ENCODE data around the gene SPR. TPM values are rescaled to one million over a fixed set of nuclear protein-coding genes. Genes with fewer than 3 reads are reported as not detected.

SPR gene
- total RNA-seq, 1 donor from 2014 or later = 42.0 TPM

DNA sequence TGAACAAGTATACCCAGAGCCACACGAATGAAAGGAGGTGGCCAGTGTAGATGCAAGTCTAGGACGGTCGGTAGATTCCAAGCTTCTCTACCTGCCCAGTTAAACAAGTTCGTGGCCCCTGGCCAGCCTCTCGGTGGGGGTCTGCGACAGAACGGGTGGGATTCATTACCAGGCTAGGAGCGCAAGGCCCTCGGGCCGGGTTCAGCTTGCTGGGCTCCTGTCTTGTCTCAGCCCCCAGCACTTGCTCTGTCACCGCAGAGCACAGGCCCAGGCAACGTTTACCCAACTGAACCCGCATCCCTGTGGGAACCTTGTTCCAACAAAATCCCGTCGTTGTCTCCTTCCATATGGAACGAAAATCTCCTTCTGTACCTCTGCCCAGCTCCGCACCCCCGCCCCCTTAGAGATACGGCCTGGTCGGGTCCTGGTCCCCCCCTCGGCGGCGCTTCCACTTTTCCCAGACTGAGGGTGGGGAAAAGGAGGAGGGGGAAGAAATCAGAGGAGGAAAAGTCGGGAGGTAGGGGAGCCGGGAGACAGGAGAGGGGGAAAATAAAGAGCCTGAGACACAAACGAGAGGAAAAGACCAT lies 28.2 kb downstream of the SPR start:
- DNase-seq (ENCODE audit: low read depth, low spot score) = no peak

DNA sequence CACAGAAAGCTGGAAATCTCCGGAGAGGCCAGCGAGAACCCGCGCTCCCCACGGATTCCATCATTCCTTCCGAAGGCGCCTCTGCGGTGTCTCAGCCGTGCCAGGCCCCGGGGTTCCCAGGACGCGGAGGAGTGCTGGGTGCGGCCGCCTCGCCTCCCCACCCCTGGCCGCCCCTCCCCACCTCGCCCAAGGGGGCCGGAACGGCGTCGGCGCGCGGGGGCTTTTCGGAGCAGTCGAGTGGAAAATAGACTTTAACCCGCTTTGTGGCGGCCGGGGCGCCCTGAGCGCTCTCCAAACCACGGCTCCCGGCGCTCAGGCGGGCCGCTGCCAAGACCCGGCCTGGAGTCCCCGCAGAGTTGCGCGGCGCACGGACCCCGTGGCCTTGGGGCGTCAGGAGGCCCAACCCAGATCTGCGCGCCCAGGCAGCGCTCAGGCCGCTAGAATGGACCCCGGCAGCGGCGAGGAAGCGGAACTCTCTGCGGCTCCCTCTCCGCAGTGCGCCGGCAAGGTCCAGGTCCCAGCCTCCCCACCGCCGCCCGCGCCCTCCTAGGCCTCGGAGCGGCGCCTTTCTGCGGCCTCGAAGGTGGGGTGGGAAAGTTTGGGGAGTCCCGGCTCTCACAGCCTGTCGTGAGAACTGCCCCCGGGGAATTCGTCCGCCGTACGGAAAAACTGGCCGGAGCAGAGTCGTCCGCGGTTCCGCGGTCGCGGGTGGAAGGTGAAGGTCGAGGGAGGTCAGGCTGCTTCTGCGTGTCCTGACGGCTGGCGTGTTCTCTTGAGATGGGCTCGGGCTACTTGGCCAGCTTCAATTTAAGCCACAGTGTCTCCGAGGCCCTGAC lies 28.9 kb downstream of the SPR start:
- DNase-seq (ENCODE audit: low read depth, low spot score) = no peak

DNA sequence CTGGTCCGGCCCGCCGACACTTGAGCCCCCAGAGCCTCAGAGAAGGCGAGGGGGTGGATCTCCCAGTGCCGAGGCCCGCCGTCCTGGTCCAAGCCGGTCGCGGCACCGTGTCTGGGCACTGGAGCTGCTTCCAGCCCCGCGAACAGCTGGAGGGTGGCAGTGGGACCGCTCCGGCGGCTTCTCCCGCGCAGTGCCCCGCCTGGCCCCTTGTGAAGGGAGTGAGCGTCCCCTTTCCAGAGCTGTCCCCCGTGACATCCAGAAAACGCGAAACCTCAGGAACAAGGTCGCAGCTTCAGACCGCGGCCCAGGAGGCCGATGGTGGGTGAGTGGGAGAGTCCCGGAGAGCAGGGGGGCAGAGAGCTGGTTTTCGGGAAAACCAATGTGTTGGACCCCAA lies 29.5 kb downstream of the SPR start:
- no peak for DNase-seq (ENCODE audit: low read depth, low spot score)

- DNase-seq (ENCODE audit: low read depth, low spot score) = no peak
Observed at GRCh38 chr2:72917138-72917876, 30.1 kb downstream of the SPR start, which contains the start of gene EMX1. Gene EMX1, plus strand, starts transcription at chr2:72917519. Its CDS starts 334 bp downstream, at chr2:72917853.

DNA sequence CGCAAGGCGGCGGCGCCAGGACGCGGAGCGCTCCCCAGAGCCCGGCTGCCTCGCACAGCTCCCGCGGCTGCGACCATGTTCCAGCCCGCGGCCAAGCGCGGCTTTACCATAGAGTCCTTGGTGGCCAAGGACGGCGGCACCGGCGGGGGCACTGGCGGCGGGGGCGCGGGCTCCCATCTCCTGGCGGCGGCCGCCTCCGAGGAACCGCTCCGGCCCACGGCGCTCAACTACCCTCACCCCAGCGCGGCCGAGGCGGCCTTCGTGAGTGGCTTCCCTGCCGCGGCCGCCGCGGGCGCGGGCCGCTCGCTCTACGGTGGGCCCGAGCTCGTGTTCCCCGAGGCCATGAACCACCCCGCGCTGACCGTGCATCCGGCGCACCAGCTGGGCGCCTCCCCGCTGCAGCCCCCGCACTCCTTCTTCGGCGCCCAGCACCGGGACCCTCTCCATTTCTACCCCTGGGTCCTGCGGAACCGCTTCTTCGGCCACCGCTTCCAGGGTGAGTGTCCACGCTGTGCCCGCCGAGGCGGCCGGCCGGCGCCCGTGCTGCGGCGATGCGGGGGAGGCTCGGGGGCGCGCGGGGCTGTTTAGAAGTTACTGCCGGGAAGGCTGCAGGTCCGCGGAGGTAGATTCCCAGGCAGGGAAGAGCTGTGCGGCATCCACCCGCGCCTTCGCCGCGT lies 30.8 kb downstream of the SPR start:
- no peak for DNase-seq (ENCODE audit: low read depth, low spot score)

DNA sequence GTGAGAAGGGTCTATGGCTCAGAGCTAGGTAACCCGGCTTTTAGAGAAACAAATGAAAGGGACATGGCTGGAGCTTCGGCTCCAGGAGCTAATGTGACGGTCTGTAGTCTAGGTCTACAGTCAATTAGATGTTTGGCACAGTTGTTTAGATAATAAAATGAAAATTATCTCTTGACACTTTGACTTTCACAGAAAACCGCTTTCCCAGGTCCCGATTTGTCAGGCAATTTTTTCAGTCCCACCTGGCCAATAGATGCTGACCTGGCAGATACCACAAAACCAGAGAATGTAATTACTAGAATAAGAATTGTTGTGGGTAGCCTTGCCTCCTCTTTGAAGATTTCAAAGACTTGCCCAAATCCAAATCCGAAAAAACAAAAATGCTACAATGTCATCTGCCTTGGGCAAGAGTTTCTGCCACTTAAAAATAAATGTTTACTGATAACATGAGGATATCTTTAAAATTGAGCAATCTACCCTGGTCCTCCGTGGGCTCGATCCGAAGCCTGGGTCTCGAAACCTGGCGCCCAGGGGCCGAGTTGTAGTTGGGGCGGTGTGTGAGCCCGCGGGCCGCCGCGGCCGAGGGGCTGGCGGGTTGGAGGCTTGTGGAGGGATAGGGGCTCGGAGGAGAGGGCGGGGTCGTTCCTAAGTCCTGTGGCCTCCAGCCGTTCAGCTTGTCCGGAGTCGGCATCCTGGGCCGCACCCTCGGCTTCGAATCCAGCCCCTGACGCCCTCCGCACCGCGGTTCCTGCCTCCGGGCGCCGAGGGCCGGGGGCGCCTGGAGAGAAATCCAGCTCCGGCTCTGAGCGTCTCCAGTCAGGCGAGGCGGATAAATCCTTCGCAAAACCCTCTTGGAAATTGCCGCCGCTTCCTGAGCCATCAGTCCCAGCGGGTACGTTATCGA lies 32.5 kb downstream of the SPR start:
- no peak for DNase-seq (ENCODE audit: low read depth, low spot score)

GRCh38 chr2:72920318-72921087 lies 33.3 kb downstream of the SPR start:
- no peak for DNase-seq (ENCODE audit: low read depth, low spot score)

- no peak for DNase-seq (ENCODE audit: low read depth, low spot score)
Observed at GRCh38 chr2:72921088-72921851, 34.1 kb downstream of the SPR start.

DNA sequence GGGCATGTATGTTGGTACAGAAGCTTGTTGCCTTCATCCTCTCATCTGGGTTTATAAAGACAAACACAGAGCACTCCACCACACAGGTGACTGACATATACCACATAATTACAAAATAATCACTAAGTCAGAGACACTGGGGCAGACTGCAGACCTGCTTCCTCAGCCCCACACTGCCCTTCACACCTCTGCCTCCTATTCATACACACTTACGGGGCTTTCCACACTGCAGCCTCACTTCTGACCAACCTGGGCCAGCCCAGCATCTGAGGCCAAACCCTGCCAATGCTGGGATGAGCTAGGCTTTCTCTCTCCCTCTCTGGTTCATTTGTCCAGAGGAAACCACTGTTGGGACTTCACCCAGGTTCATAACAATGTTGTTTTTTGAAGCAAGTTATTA lies 34.6 kb downstream of the SPR start:
- no peak for DNase-seq (ENCODE audit: low read depth, low spot score)

GRCh38 chr2:72923833-72924352 lies 36.7 kb downstream of the SPR start:
- DNase-seq (ENCODE audit: low read depth, low spot score) = no peak

DNA sequence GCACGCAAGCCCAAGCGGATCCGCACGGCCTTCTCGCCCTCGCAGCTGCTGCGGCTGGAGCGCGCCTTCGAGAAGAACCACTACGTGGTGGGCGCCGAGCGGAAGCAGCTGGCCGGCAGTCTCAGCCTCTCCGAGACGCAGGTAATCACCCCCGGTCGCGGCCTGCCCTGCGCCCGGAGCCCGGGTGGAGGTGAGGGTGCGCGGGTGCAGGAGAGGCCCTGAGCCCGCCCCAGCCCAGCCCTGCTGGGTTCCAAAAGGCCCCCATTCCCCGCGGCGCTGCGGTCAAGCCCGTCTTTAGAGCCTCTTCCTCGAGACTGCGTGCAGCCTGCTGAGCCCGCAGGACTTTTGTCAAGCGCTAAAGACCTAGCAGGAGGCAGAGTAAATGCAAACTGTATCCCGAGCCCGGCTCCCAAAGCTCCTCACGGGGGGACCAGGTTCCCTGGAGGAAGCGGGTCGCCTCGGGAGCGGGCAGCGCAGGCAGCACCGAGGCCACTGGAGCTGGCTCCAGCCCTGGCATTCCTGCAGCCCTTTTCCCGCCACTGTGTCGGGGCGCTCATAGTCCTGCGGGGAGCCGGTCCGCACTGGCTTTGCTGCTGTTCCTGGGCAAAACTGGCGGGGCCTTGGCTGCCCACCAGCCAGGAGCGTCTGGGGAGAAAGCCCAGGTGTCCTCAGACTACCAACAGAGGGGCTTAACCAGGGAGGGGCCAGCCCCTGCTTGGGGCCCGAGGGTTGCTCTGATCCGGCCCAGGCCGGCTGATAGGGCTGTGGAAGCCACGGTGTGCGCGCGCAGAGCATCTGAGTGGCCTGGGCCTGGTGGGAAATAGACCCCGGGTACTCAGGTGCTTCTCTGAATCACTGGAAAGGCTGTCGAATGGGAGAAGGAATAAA lies 37.4 kb downstream of the SPR start:
- DNase-seq (ENCODE audit: low read depth, low spot score) = no peak

DNA sequence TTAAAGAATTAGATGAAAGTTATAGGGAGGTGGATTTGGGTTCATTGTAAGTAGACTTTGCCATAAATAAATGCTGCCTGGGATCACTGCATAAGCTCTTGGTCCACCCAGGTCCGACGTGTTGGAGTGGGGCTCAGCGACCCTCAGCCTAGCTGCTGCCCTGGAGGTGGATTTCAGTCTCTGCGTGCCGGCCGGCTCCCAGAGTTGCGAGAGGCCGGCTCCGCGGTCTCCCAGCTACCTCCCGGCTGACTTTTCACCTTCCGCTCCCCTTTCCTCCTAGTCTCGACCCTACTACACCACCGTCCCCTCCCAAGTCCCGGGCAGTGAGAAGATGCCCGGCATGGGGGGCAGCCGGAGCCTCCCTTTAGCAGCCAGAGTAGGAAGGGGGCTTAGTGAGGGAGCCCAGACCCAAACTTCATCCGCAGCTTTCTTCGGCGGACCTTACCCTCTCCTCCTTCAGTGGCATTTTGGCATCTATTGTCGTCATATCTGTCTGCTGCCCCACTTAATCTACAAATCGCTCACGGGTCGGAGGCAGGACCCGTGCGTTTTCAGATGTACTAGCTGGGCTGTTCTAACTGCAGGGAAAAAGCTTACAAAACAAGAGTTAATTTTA lies 38.2 kb downstream of the SPR start:
- no peak for DNase-seq (ENCODE audit: low read depth, low spot score)

GRCh38 chr2:72926368-72926767 lies 39.2 kb downstream of the SPR start:
- no peak for DNase-seq (ENCODE audit: low read depth, low spot score)

GRCh38 chr2:72926811-72927465 lies 39.7 kb downstream of the SPR start:
- no peak for DNase-seq (ENCODE audit: low read depth, low spot score)

- no peak for DNase-seq (ENCODE audit: low read depth, low spot score)
Observed at GRCh38 chr2:72927619-72928550, 40.7 kb downstream of the SPR start.

DNA sequence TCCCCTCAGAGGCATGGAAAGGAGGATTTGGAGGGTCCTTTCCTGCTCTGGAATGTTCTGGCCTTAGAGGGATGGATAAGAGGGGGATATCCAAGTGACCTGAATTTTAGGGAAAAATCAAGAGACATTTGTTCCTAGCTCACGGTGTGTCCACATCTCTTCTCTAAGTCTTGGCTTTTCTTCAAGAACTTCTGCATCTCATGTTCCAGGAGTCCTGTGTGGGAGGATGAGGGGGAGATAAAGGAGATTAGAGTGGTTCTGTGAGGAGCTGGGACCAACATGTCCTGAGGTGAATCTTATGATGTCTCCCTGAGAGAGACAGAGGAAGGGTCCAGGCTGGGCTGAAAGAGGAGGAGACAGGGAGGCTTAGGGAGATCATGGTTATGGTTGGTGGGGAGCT lies 41.8 kb downstream of the SPR start:
- no peak for DNase-seq (ENCODE audit: low read depth, low spot score)

All from pulmonary artery endothelial cell (primary cell).